ENCODE measurements around the gene RPS6KA3.

Gene RPS6KA3

GRCh38 chrX:20130357-20130756 lies 136.4 kb downstream of the RPS6KA3 start:
- TF ChIP-seq EGR1 (IDR thresholded peaks at IDR 0.05) (no peak), FOXM1 (IDR thresholded peaks at IDR 0.05; ENCODE audit: borderline replicate concordance, low read depth) (no peak), NFIC (IDR thresholded peaks at IDR 0.05) (no peak), EP300 (IDR thresholded peaks at IDR 0.05; ENCODE audit: borderline replicate concordance) (no peak), MAX (IDR thresholded peaks at IDR 0.05) (no peak), YY1 (IDR thresholded peaks at IDR 0.05; ENCODE audit: low read depth) (no peak), RAD21 (IDR thresholded peaks at IDR 0.05; ENCODE audit: low read depth) (no peak)
- TF ChIP-seq, protein P1, sequence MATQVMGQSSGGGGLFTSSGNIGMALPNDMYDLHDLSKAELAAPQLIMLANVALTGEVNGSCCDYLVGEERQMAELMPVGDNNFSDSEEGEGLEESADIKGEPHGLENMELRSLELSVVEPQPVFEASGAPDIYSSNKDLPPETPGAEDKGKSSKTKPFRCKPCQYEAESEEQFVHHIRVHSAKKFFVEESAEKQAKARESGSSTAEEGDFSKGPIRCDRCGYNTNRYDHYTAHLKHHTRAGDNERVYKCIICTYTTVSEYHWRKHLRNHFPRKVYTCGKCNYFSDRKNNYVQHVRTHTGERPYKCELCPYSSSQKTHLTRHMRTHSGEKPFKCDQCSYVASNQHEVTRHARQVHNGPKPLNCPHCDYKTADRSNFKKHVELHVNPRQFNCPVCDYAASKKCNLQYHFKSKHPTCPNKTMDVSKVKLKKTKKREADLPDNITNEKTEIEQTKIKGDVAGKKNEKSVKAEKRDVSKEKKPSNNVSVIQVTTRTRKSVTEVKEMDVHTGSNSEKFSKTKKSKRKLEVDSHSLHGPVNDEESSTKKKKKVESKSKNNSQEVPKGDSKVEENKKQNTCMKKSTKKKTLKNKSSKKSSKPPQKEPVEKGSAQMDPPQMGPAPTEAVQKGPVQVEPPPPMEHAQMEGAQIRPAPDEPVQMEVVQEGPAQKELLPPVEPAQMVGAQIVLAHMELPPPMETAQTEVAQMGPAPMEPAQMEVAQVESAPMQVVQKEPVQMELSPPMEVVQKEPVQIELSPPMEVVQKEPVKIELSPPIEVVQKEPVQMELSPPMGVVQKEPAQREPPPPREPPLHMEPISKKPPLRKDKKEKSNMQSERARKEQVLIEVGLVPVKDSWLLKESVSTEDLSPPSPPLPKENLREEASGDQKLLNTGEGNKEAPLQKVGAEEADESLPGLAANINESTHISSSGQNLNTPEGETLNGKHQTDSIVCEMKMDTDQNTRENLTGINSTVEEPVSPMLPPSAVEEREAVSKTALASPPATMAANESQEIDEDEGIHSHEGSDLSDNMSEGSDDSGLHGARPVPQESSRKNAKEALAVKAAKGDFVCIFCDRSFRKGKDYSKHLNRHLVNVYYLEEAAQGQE (IDR thresholded peaks at IDR 0.05; ENCODE audit: low read depth): no peak

DNA sequence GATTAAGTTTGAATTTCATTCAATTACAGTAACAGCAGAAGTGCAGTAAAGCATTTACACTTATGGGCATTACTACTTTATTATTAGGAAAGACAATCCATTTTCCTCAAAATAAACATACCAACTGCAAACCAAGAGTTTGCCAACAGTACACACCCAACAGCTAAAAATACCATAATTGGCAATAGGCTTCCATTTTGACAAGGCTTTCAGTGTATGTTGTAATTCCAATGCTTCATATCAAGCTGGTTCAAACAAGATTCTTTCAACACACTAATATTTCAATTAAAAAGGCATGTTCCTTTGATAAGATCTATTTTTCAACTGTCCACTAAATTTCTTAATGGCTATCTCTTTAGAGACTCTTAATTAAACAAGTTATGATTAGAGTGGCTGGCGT lies 137.2 kb downstream of the RPS6KA3 start:
- TF ChIP-seq NFIC (IDR thresholded peaks at IDR 0.05): no peak
- TF ChIP-seq CEBPB (IDR thresholded peaks at IDR 0.05): no peak
- no peak for TF ChIP-seq CREB1 (IDR thresholded peaks at IDR 0.05; ENCODE audit: low read depth)
- no peak for TF ChIP-seq RAD21 (IDR thresholded peaks at IDR 0.05; ENCODE audit: low read depth)
- TF ChIP-seq TEAD4 (IDR thresholded peaks at IDR 0.05): no peak
- no peak for TF ChIP-seq YY1 (IDR thresholded peaks at IDR 0.05; ENCODE audit: low read depth)
- no peak for TF ChIP-seq TCF12 (IDR thresholded peaks at IDR 0.05; ENCODE audit: low read depth)
- no peak for TF ChIP-seq EGR1 (IDR thresholded peaks at IDR 0.05)
- TF ChIP-seq TAF1 (IDR thresholded peaks at IDR 0.05; ENCODE audit: low read depth): no peak
- TF ChIP-seq, protein P1 (IDR thresholded peaks at IDR 0.05; ENCODE audit: low read depth): no peak
- no peak for TF ChIP-seq EP300 (IDR thresholded peaks at IDR 0.05; ENCODE audit: borderline replicate concordance)
- TF ChIP-seq MAX (IDR thresholded peaks at IDR 0.05): no peak
- TF ChIP-seq ZBTB7A (IDR thresholded peaks at IDR 0.05; ENCODE audit: low read depth): no peak
- TF ChIP-seq FOXM1 (IDR thresholded peaks at IDR 0.05; ENCODE audit: borderline replicate concordance, low read depth): no peak
- TF ChIP-seq USF1 (IDR thresholded peaks at IDR 0.05): no peak

DNA sequence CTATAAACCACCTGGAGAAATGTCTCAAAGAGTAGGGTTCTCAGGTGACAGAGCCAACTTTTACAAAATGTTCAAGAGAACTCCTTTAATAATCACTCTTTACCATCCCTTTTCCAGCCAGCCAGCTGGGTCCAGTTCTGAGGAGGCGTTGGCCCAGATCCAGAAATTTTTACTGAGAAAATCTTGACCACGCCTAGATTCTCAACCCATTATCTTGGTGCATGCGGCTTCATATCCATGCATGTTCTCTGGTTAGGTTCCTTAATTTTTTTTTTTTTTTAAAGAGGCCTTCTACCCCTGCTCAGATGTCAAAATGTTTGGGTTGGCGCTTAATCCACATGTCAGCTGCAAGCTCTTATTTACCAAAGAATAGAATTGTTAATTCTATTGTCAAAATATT lies 138.0 kb downstream of the RPS6KA3 start:
- TF ChIP-seq, protein P1 (IDR thresholded peaks at IDR 0.05; ENCODE audit: low read depth): no peak
- TF ChIP-seq TAF1 (IDR thresholded peaks at IDR 0.05; ENCODE audit: low read depth) (no peak), TEAD4 (IDR thresholded peaks at IDR 0.05) (no peak), NFIC (IDR thresholded peaks at IDR 0.05) (no peak), TCF12 (IDR thresholded peaks at IDR 0.05; ENCODE audit: low read depth) (no peak), MAX (IDR thresholded peaks at IDR 0.05) (no peak), EGR1 (IDR thresholded peaks at IDR 0.05) (no peak), CEBPB (IDR thresholded peaks at IDR 0.05) (no peak), RAD21 (IDR thresholded peaks at IDR 0.05; ENCODE audit: low read depth) (no peak), YY1 (IDR thresholded peaks at IDR 0.05; ENCODE audit: low read depth) (no peak)

DNA sequence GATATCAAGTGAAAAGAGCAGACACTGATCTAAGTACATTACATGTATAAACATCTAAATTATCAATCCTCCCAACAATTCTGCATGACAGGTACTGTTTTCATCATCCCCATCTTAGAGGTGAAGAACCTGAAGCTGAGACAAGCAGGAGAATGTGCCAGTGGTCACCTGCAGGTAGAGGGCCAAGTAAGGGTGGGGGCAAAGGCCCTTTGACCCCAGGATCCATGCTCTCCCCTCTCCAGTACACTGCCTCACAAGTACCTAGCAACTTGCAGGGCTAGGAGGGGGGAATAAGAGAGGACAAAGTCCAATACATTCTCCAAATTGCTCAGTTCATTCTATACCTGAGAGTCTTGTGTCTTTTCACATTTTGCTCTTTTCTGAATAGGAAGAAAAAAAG lies 141.7 kb downstream of the RPS6KA3 start:
- TF ChIP-seq TCF12 (IDR thresholded peaks at IDR 0.05; ENCODE audit: low read depth) (no peak), CREB1 (IDR thresholded peaks at IDR 0.05; ENCODE audit: low read depth) (no peak), ZBTB7A (IDR thresholded peaks at IDR 0.05; ENCODE audit: low read depth) (no peak), CEBPB (IDR thresholded peaks at IDR 0.05) (no peak), MAX (IDR thresholded peaks at IDR 0.05) (no peak), YY1 (IDR thresholded peaks at IDR 0.05; ENCODE audit: low read depth) (no peak), FOXM1 (IDR thresholded peaks at IDR 0.05; ENCODE audit: borderline replicate concordance, low read depth) (no peak), TAF1 (IDR thresholded peaks at IDR 0.05; ENCODE audit: low read depth) (no peak), TEAD4 (IDR thresholded peaks at IDR 0.05) (no peak), RAD21 (IDR thresholded peaks at IDR 0.05; ENCODE audit: low read depth) (no peak), EGR1 (IDR thresholded peaks at IDR 0.05) (no peak), EP300 (IDR thresholded peaks at IDR 0.05; ENCODE audit: borderline replicate concordance) (no peak), NFIC (IDR thresholded peaks at IDR 0.05) (no peak), USF1 (IDR thresholded peaks at IDR 0.05) (no peak)
- TF ChIP-seq, protein P1 (IDR thresholded peaks at IDR 0.05; ENCODE audit: low read depth): no peak
